HG03432 (cell line): ENCODE results near the gene NECAB2.

Experiments
- ATAC-seq: cut with Tn5 transposase; IDR thresholded peaks from one replicate; pipeline ENCODE4 v1.9.1; 2021; ENCODE audit warnings: mild to moderate bottlenecking, moderate library complexity; ENCODE audit not compliant: unreplicated experiment

Gene NECAB2

GRCh38 chr16:84042308-84042878 lies 74.3 kb downstream of the NECAB2 start, which contains the start of gene SLC38A8:
Gene SLC38A8, minus strand, starts transcription at chr16:84042795. Its CDS starts 638 bp downstream, at chr16:84042157.
- ATAC-seq = no peak

DNA sequence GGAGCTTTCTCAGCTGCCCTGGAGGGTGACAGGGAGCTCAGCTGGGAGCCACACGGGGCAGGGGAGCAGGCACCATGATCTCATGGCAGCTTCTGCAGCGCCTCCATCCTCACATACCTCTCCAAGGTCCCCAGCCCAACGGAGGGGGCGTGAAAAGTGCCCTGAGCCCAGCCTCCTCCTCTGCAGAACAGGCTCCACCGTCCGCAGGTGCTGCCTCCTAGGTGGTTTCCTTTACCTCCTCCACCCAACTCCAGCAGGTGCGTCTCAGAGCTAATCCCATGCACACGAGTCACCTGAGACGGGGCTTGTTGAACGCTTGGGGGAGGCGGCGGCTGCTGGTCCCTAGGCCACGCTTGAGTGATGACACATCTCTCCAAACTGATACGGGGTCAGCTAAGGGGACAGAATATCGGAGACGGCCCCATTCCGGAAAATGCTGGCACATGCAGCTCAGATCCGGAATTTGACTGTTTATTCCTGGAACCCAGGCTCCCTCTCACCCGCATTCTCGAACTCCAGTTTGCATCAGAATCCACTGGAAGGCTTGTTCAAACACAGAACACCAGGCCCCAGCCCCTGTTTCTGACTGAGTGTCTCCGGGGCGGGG lies 74.9 kb downstream of the NECAB2 start:
- no peak for ATAC-seq

GRCh38 chr16:84043486-84044117 lies 75.6 kb downstream of the NECAB2 start:
- ATAC-seq = no peak

DNA sequence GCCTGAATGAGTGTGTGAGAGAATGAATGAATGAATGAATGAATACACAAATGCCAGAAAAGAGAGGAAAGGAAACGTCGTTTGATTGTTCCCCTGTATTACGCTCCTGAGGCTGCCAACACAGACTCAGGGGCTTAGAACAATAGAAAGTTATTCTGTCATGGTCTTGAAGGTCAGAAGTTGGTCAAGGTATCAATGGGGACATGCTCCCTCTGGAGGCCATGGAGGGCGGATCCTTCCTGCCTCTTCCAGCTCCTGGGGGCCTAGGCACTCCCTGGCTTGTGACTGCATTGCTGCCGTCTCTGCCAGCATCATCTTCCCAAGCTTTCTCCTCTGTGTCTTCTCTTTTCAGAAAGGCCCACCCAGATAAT lies 76.1 kb downstream of the NECAB2 start:
- ATAC-seq = no peak

DNA sequence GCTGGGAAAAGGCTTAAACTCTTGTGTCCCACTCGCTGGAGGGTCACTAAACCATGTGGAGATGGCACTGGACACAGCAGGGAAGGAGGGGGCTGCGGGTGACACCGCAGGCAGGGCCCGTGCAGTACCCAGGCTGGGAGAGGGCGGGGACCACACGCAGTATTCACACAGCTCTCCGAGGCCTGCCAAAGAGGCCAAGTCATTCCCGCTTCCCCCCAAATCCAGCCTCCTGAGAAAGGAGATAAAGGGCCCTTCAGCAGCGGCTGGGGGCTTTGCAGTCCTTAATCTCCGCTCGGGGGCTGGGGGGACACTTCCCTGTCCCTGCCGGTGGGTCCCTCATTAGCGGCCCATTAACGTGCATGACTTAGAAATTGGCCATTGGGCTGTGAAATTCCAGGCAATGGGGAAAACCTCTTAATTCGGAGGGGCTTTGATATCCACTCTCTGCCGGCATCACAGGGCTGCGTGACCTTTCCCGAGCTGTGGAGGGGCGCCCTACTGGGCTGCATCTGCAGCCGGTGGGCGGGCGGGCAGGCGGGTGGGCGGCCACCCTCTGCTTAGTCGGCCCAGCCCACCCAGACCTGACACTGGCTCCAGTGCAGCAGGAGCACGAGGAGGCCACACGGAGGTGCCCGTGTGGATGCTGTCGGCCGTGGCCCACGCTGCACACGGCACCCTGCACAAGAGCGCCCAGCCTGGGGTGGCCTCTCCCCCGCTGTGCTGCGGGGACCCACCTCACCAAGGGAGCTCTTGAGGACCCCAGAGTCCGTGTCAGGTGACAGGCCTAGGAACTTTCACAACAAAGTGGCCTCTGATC lies 77.2 kb downstream of the NECAB2 start:
- ATAC-seq = no peak

GRCh38 chr16:84045818-84046470 lies 77.9 kb downstream of the NECAB2 start:
- no peak for ATAC-seq

DNA sequence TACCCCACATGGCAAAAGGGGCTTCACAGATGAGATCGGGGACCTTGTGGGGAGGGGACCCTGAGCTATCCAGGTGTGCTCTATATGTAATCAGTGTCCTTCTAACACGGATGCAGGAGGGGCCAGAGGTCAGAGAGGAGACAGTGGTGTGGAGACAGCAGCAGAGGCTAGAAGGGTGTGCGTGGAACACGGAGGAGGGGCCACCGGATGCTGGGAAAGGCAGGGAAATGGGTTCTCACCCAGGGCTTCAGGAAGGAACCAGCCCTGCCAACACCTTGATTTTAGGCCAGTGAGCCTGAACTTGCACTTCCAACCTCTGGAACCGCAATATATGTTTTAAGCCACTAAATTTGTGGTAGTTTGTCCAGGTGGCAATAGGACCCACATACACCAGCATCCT lies 79.2 kb downstream of the NECAB2 start:
- no peak for ATAC-seq

DNA sequence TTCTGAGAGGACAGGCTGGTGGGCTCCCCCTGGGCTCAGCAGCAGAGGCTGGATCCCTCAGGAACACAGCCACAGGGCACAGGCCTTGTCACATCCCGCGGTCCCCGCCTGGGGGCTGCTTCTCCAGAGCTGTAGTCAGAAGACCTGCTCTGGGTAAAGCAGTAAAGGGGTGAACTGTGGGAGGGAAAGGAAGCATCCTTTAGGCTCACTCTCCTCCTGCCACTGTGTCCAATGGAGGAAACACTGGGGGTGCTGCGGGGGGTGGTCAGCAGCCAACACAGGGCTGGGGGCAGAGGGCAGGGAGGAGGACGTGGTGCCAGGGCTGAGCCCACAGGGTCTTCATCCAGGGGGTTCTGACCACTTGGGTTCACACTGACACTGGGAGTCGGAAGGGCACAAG lies 79.6 kb downstream of the NECAB2 start:
- ATAC-seq = no peak

DNA sequence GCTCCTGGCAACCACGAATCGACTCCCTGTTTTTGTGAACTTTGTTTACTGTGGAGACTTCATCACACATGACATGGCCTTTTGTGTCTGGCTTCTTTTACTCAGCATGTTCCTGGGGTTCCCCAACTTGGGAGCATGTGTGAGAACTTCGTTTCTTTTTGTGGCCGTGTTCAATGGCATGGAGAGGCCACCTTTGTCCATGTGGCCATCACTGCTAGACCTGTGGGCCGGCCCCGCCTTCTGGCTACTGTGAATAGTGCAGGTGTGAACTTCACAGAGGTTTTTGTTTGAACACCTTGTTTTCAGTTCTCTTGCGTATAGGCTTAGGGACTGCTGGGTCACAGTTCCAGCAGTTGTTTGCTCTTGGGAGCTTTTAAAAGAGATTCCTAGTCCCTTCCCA lies 80.2 kb downstream of the NECAB2 start:
- ATAC-seq = no peak

- no peak for ATAC-seq
Observed at GRCh38 chr16:84048871-84049270, 80.8 kb downstream of the NECAB2 start.

DNA sequence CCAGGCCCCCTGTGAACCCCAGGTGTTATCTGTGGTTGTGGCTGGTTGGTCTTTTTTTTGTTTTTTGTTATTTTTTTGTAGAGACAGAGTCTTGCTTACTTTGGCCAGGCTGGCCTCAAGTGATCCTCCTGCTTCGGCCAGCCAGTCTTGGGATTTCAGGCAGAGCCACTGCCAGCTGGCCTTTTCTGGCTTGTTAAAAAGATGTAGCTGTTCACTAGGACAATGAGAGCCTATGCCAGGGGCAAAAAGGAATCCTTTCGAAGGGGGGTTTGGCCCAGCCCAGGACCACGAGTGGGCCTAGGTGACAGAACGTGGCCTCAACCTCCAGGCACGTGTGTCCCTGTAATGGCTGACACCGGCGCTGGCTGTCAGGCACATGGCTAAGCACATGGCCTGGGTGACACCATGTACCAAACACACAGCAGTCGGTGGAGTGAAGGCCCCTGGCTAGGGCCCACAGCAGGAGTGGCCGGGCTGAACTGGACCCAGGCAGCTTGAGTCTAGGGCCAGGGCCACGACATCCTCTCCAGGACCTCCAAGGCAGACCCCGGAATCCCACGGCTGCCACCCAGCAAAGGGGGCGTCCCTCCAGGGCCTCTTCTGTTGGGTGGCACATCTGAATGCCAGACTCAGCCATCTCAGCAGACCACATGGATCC lies 81.5 kb downstream of the NECAB2 start:
- no peak for ATAC-seq

DNA sequence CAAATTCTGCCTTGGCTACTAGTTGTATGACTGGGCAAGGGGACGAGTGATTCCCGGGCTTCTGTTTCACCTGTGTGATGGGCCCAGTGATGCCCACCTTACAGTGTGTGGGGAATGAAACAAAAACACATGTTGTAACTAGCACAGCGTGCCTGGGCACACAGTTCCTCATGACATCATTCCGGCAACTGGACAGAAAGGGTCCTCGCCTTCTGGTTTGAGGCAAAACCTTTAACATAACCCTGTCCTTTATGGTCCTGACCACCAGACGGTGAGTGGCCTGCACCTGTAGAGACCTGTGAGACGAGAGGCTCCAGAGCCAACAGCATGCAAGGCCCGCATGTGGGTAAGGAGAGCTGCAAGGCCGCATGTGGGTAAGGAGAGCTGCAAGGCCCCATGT lies 82.3 kb downstream of the NECAB2 start:
- ATAC-seq = no peak

DNA sequence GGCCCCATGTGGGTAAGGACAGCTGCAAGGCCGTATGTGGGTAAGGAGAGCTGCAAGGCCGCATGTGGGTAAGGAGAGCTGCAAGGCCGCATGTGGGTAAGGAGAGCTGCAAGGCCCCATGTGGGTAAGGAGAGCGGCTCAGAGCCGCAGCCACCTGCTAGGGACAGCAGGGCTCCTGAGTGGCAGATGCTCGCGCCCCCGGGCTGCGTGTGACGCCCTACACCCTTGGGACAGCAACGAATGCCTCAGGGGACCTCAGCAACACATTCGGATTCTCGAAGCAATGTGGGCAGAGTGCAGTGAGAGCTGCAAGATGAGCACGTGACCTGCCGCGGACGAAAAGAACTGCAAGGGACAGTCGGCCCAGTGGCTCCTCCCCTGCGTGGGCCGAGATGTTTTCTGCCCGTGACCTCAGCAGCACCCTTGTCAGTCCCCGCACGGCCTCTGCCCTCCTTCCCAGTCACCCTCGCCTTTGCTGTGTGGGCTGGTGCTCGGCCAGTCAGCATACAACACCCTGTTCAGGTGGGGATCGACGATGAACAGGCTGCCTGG lies 84.1 kb downstream of the NECAB2 start:
- ATAC-seq = no peak
